Measurements from ENCODE around the gene GOLGA7B.
"Not testable (repeated sequence)": the region's sequence is repeated elsewhere in the genome, so short reads cannot be mapped to it uniquely, and the experiment has no call there.

Gene GOLGA7B

GRCh38 chr10:97843281-97843671, 6.4 kb upstream of the GOLGA7B start:
- DNase-seq (ENCODE audit: low read depth), result peak; percentile 40
- no peak for TF ChIP-seq CTCF (IDR thresholded peaks at IDR 0.05; ENCODE audit: insufficient read depth, low read depth, low read length, missing control alignments)
- H3K4me3 ChIP-seq (ENCODE audit: low read length), result no peak overlapping the region

- not testable (repeated sequence) for DNase-seq (ENCODE audit: low read depth); H3K4me3 ChIP-seq (ENCODE audit: low read length)
Observed at GRCh38 chr10:97843972-97844371, 5.7 kb upstream of the GOLGA7B start.

- TF ChIP-seq CTCF (IDR thresholded peaks at IDR 0.05; ENCODE audit: insufficient read depth, low read depth, low read length, missing control alignments), result no peak
- no peak overlapping the region for H3K4me3 ChIP-seq (ENCODE audit: low read length)
- no peak for DNase-seq (ENCODE audit: low read depth)
Observed at GRCh38 chr10:97844678-97845077, 5.0 kb upstream of the GOLGA7B start.

- peak; percentile 86 for DNase-seq (ENCODE audit: low read depth)
- peak overlapping the region; percentile 27 for H3K4me3 ChIP-seq (ENCODE audit: low read length)
- no peak for TF ChIP-seq CTCF (IDR thresholded peaks at IDR 0.05; ENCODE audit: insufficient read depth, low read depth, low read length, missing control alignments)
Observed at GRCh38 chr10:97849103-97849686, 448 bp upstream of the GOLGA7B start.

- no peak overlapping the region for H3K4me3 ChIP-seq (ENCODE audit: low read length)
- no peak for DNase-seq (ENCODE audit: low read depth)
- no peak for TF ChIP-seq CTCF (IDR thresholded peaks at IDR 0.05; ENCODE audit: insufficient read depth, low read depth, low read length, missing control alignments)
Observed at GRCh38 chr10:97850446-97850845, 803 bp downstream of the GOLGA7B start.

- no peak for TF ChIP-seq CTCF (IDR thresholded peaks at IDR 0.05; ENCODE audit: insufficient read depth, low read depth, low read length, missing control alignments)
- DNase-seq (ENCODE audit: low read depth), result peak; percentile 63
- H3K4me3 ChIP-seq (ENCODE audit: low read length), result no peak overlapping the region
Observed at GRCh38 chr10:97851341-97852001, 1.8 kb downstream of the GOLGA7B start.

- peak; percentile 48 for DNase-seq (ENCODE audit: low read depth)
- TF ChIP-seq CTCF (IDR thresholded peaks at IDR 0.05; ENCODE audit: insufficient read depth, low read depth, low read length, missing control alignments), result no peak
- no peak overlapping the region for H3K4me3 ChIP-seq (ENCODE audit: low read length)
Observed at GRCh38 chr10:97852277-97852676, 2.6 kb downstream of the GOLGA7B start.
